NCI-H69 (cell line): ENCODE data around the gene THEMIS.
"Not testable (repeated sequence)": the region's sequence is repeated elsewhere in the genome, so short reads cannot be mapped to it uniquely, and the experiment has no call there.

Experiments used
- DNase-seq: peaks from one replicate; lab custom pipeline; 2025; lab: John Stamatoyannopoulos, UW

The THEMIS gene, protein sequence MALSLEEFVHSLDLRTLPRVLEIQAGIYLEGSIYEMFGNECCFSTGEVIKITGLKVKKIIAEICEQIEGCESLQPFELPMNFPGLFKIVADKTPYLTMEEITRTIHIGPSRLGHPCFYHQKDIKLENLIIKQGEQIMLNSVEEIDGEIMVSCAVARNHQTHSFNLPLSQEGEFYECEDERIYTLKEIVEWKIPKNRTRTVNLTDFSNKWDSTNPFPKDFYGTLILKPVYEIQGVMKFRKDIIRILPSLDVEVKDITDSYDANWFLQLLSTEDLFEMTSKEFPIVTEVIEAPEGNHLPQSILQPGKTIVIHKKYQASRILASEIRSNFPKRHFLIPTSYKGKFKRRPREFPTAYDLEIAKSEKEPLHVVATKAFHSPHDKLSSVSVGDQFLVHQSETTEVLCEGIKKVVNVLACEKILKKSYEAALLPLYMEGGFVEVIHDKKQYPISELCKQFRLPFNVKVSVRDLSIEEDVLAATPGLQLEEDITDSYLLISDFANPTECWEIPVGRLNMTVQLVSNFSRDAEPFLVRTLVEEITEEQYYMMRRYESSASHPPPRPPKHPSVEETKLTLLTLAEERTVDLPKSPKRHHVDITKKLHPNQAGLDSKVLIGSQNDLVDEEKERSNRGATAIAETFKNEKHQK

DNA sequence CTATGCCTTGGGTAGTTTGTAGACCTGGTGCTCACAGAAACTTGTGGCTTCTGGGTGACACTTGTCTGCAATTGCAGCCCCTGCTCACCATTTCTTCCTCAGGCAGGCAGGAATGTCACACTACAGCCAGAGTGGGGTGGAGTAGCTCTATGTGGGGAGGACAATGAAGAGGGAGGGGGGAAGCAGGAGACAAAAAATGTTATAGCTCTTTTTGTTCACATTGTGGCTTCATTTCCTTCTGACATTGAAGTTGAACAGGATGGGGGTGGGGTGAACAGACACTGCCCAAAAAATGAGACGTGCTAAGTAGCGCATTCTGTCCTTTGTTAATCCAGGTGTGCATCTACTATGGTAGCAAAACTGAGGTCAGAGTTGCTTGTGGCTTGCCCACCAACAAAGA lies at the start of gene THEMIS:
THEMIS (minus strand) TSS at position 124 of the 400 bp plus-strand sequence. CDS start 126 bp downstream, outside the sequence.
- DNase-seq = peak; percentile 19

DNA sequence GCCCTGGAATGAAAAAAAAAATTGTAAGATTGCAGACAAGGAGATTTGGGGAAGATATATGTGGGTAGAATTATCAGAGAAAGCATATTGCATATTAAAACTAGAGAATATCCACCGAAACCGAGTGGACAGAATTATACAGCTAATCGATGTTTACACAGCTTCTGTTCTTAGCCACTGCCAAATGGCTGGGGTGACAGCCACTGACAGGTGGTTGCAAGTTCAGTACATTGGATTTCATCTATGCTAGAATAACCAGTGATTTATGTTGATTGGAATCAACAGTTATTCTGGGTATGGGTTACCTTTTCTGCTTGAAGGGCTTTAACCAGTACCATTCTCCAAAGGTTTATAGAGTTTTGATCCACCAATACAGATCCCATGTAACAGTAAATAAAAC lies 48.4 kb upstream of the THEMIS start:
- peak; percentile 44 for DNase-seq

DNA sequence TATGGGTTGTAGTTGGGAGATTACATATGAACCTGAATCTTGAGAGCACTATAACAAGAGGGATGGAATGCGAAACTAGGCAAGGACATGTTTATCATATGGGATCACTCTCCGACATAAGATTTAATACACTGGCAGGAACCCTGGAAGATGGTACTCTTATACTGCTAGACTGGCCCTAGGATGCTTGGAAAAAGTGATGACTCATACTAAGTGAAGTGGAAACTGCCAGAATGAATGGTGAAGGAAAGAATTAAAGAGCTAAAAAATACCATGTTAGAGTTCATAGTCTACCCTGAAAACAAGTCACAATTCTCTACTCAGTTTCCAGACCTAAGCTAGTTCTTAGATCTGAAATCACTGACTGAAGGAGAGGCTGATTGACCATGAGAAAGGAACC lies 45.5 kb upstream of the THEMIS start:
- DNase-seq = no peak

DNA sequence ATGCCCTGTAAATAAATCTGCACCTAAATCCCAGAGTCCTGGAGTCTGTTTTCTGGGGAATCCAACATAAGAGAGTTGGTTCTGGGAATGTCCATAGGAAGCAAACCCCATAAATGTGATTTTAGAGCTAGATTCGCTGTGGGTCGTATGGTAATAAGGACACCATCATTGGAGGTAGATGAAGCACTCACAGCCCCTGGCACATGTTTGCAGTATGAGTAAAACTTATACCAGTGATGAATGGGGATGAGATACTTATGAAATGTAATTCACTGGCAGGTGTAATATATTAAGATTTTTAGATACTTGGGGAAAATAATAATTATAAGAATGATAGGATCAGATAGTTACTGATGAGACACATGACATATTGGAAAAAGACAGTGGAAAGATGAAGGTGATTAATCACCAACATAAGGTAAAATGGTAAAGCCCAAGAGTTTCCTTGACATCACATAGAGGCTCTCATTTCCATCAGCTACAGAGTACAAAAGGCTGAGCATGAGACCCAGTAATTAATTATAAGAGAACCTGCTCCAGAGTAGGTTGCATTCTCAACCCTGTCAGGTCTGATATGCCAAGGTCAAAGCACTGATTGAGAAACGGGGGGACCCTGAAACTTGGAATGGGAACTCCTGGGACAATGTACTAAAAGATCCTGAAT lies 44.7 kb upstream of the THEMIS start:
- no peak for DNase-seq

DNA sequence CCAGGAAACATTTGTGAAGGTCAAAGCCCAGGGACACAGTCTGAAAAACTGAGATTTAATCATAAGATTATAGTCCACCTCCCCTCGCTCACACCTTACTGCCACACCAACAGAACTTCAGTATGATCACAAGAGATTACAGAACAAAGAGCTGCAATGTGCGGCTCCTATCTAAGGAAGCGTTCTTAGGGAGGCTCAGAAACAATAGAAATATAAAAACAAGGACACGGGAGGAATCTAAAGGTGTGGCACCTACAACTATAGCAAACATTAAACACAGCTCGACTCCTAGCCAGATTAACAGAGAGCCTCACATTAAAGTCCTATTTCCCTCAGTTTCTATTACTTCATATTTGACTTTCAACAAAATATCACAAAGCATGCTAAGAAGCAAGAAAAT lies 40.4 kb upstream of the THEMIS start:
- no peak for DNase-seq

DNA sequence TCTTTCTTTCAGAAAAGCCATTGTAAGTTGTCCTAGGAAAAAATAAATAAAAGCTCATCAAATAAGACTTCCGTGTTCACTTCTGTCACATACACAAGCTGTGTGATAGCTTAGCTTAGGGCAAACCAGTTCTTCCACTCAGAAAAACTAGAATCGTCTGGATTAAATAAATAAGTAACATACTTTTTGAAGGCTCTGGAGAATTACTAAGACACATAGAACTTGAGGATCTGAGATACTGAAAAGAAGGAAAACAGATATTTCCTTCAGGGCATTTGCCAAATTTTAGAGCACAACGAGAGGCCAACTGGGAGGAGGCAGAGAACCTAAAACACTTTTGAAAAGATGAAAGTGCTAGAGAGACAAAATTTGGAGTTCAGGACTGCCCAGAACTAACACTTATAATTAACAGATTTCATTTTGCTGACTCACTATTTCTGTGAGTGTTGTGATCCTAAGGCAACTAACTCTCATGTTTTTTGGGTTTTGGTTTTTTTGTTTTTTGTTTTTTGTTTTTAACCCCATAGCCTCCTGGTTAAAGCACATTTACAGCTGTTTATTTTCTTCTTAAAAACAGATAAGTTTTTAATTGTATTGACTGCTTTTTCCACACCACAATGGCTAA lies 38.7 kb upstream of the THEMIS start:
- DNase-seq = no peak

DNA sequence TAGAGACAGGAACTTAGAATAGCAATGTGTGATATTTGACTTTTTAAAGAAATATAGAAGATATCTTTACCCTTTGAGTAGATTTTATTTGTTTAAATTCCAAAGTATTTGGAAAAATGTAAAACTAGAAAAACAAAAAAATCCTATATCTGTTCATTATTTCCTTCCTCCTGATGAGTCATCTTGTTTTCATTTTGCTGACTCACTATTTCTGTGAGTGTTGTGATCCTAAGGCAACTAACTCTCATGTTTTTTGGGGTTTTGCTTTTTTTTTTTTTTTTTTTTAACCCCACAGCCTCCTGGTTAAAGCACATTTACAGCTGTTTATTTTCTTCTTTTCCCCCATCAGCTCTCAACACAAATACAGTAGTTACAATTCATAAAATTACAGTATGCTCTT lies 37.8 kb upstream of the THEMIS start:
- DNase-seq = peak; percentile 11

DNA sequence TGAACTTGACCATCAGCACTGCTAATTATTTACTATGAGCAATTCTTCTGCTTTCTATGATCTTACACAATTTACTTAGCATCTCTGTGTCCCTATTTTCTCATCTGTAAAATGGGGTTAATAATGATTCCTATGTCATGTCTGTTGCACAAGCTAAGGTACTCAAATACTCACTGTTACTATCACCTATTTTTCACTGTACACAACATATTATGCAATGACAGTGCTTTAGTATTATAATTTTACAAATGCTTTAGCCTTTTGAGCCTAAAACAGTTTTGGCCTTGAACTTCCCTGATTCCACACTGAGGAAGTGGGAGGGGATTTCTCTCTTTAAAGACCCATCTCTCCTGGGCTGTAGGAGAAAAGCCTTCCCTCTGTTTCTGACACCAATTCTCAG lies 36.9 kb upstream of the THEMIS start:
- DNase-seq = no peak

DNA sequence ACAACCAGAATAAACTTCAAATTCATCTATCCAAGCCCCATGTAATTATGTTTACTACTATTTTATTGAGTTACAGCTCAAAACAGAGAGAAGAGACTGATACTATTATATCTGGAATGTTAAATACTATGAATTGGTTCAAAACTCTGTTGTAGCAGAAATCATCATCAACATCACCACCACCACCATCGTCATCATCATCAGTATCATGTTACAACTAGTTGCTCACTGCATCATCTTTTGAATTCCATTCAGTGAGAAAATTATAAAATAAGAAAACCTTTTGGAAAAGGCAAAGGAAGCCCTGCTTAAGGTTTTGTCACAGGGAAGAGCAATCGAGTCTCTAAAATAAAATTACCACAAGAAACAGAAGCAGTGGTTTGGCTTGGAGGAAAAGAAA lies 36.2 kb upstream of the THEMIS start:
- DNase-seq = no peak

DNA sequence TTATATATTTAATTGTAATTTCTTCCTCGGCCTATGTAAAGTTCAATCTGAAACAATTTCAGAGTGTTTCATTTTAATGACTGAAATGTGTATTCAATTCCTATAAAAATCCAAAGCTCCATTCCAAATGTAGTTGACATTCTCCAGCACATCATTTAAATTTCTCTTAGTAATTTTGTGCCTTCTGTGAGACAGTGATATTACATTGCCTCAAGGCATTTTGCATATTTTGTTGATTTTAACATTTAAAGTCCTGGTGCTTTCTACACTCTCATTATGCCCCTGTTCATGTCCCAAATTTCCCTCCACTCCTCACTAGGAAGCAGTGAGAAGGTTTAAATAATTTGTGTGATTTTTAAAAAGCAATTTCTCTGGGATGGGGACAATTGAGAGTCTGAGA lies 34.1 kb upstream of the THEMIS start:
- no peak for DNase-seq

DNA sequence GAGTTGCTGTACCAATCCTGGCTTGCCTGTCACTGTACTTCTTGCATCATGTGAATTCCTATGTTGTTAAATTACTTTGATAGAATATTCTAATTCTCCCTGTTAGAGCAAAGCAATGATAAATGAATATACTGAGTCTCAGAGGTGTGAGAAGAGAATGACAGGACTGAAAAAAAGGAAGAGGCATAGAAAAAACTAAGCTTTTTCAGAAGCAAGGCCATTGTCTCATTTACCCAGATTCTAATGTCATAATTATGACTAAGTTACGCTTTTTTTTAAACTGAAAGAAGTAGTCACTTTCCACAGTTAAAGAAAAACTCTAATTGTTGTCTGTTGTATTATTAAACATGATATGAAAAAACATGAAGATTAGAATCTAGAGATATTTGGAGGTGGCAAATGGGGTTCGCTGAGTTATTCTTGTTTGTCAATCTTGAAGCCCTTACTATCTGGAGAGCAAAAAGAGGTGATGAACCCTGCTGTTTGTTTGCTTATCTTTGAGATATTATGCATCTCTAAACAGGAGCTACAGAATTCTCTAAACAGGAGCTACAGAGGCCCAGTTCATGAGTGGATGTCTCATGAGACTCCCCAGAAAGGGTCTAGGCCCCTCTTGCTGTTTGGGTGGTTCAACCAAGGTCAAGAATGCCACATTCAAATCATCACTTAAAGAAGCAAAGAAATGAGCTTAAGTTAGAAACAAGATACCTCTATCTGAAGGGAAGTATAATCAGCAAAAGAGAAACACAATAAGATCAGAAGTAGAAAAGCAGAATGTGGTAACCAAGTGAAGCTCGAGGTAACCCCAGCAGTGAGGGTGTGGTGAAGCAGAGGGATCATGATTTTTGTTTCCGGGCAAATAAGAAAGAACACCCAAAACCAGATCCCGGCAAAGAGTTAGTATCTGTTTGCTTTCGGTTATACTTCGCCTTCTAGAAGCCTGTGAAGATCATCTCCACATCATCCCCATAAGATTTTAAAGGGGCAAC lies 33.3 kb upstream of the THEMIS start:
- DNase-seq = no peak

DNA sequence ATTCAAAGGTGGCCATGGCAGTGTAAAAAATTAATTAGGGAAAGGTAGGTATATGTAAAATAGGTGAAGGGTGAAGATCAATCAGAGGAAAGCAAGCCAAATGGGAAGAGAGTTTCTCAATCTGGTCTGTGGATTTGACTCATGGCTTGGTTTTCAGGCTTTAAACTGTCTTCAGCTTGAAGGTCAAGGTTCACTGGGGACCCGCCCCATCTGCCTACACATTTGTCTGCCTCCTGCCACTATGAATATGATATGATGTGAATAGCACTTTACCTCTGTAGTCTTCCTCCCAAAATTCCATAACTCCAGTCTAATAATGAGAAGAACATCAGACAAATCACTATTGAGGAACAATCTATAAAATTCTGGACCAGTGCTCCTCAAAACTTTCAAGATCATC lies 32.3 kb upstream of the THEMIS start:
- DNase-seq = no peak

DNA sequence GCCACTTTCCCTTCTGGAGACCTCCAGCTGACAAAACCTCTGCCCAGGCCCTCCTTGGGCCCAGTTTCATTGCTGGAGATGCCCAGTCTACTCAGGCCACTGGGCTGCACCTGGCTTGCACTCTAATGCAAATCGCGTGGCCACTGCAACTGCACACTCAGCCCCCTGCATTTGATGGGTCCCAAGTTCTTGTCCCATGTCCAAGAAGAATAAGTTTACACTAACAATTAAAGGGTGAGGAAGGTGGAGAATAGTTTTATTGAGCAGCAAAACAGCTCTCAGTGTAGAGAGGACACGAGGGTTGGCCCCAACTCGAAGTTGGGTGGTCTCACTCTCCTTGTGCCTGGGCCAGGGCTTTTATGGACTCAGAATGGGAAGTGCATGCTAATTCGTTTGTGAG lies 31.9 kb upstream of the THEMIS start:
- DNase-seq = peak; percentile 18

DNA sequence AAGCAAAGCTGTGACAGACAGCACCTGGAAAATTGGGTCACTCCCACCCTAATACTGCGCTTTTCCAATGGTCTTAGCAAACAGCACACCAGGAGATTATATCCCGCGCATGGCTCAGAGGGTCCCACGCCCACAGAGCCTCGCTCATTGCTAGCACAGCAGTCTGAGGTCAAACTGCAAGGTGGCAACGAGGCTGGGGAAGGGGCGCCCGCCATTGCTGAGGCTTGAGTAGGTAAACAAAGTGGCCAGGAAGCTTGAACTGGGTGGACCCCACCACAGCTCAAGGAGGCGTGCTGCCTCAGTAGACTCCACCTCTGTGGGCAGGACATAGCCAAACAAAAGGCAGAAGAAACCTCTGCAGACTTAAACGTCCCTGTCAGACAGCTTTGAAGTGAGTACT lies 25.6 kb upstream of the THEMIS start:
- DNase-seq = not testable (repeated sequence)

DNA sequence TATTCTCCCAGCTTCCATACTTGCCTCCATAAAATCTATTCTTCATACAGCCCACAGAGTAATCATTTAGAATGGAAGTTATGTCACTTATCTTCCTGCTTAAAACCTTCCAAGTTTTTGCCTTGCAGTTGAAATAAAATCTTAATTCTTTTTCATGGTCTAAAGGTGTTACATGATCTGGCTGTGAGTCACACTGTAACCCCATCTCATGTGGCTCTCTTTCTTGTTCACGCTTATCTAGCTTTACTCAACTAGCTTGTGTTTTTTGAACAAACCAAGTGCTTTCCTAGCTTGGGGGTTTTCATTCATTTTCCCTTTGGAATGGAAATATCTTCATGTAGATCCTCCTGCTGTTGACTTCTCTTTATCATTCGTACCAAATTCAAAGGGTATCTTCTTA lies 23.6 kb upstream of the THEMIS start:
- no peak for DNase-seq

DNA sequence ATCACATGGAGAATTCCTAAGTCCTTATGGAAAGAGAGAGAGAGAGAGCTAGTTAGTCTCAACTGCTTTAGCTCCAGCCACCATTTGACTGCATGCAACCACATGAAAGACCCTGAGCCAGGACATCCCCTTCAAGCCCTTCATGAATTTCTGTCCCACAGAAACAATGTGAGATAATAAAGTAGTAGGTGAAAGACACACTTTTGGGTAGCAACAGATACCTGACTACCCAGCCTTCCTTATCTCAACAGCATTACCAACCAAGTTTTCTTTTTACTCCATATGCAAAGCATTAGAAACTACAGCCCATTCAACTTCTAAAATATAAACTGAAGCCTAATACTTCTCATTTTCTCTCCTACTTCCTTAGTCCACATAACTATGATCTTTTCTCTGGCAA lies 23.2 kb upstream of the THEMIS start:
- no peak for DNase-seq

DNA sequence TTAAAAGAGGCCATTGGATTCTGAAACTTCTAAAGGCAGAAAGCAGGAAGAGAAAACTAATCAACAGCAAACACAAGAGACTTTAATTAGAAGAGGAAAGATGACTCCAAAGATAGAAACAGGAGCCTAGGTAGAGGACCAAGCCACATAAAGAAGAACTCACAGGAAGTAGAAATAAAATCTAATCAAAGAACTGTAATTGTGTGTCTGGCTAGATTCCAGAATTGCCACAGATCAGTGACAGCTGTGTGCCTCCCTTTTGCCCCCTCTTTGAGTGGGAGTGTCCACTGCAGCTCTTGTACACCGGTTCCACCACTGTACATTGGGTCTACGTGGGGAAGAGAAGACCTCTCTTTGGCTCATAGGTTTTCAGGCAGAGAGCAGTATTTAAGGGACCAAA lies 22.3 kb upstream of the THEMIS start:
- DNase-seq = peak; percentile 78

DNA sequence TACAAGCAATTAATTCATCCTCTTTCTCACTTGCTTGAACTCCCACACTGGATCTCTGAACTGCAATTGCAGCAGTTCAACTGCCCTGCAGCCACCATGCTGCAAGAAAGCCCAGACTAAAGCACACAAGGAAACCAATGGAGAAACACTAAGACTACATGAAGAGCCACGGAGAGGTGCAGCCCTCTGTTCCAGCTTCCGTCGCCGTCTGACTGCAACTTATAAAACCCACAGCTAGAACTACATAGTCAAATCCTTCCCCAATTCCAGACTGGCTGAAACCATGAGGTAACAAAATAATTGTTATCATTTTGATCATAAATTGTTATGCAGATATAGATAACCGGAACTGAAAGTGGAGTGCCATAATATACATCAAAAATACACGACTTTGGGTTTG lies 21.1 kb upstream of the THEMIS start:
- no peak for DNase-seq

DNA sequence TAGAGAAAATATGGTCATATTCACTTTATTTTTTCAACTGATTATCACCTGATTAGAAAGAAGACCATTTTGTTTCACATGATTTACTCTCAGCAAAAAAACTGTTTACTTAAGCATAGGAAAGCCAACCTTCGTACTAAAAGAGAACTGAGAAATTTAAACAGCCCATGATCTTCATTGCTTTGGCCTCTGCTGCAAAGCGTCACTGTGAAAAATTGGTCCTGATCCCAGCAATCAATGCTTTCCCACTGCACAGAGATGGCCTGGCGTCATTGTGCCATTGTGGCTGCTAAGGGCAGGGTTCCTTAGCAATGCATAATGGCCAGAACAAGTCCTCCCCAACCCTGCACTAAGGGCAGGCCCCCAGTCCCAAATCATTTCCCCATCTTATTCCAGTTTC lies 19.9 kb upstream of the THEMIS start:
- DNase-seq = no peak

DNA sequence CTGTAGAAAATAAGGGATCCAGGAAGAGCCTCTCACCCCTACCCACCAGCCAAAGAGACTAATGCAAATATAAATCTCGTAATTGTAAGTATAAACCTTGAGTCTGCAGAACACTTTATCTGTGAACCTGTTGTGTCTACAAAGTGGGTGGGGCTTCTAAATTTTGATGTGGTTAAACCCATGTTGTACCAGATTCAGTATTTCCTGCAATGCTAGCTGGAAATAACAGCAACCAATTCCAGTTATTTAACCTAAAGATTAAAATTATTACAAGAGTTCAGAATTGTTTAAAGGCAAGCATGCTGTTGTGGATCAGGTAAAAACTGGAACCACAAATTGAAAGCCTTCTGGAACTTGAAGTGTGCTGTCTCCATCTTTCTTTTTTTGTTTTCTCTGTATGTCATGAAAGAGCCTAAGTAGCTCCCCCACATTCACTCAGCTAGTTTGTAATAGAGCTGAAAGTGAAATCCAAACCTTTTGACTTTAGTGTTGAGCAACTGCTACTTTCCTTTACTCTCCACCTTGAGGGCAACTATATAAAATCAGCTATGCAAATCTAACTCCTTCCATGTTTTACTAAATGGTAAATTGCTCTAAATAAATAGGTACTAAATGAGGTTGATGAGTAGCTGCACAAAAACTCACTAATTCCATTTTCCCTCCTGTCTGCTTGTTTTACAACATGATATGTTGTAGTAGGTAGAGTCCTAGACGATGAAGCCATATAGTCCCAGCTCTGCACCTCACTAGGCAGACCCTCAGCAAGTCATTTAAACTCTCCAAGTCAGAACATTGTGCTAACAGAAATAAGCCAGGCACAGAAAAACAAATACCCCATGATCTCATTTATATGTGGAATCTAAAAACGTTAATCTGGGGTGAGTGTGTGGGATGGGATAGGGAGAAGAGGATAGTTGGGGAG lies 17.9 kb upstream of the THEMIS start:
- DNase-seq = no peak
